ENCODE measurements around the gene RITA1. TPM values are rescaled to one million over a fixed set of nuclear protein-coding genes. Genes with fewer than 3 reads are reported as not detected.

RITA1 gene
- total RNA-seq, 1 donor from 2014 or later: 18.2 TPM

DNA sequence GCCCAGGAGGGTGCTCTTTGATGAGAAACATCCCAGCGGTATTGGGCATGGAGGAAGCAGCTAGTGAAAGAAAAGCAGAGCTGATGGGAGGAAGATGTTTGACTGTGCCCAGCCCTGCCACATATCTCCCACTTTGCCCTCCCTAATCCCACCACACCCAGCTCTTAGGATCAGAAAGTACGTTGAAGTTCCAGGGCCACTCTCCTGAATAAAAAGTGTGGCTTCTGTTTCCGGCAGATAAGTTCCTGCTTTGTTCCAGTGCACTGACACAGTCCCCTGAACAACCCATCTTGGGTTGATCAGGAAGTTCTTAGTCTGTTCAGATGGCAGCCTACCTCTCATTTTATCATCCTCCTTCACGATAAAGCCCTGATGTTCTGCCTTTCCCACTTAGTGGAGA, 52.2 kb downstream of the RITA1 start:
- no peak for ATAC-seq (ENCODE audit: low read depth)
- TF ChIP-seq, protein P1, sequence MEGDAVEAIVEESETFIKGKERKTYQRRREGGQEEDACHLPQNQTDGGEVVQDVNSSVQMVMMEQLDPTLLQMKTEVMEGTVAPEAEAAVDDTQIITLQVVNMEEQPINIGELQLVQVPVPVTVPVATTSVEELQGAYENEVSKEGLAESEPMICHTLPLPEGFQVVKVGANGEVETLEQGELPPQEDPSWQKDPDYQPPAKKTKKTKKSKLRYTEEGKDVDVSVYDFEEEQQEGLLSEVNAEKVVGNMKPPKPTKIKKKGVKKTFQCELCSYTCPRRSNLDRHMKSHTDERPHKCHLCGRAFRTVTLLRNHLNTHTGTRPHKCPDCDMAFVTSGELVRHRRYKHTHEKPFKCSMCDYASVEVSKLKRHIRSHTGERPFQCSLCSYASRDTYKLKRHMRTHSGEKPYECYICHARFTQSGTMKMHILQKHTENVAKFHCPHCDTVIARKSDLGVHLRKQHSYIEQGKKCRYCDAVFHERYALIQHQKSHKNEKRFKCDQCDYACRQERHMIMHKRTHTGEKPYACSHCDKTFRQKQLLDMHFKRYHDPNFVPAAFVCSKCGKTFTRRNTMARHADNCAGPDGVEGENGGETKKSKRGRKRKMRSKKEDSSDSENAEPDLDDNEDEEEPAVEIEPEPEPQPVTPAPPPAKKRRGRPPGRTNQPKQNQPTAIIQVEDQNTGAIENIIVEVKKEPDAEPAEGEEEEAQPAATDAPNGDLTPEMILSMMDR (IDR thresholded peaks at IDR 0.05): no peak
- Mint-ChIP-seq H3K36me3 (ENCODE audit: low read depth) (peaks cover 55% of the 10 kb centered on the region), H3K9me3 (no peaks in the 10 kb centered on the region), H3K27ac (peak overlapping the region; percentile 35), H3K4me3 (no peak overlapping the region), H3K27me3 (no peaks in the 10 kb centered on the region), H3K4me1 (peaks cover 77% of the 10 kb centered on the region)
- no peak for DNase-seq
- intact Hi-C loops (cut with micrococcal nuclease): no loop called here
- ChIA-PET CTCF (interaction anchor here (0.6 to 1.0 kb wide), 2 partner anchors 23 to 40 kb away, joined by 3 to 4 read pairs; no protein-coding TSS in a partner anchor), POLR2A (interaction anchor here (0.5 to 13.6 kb wide), 4 partner anchors 16 to 41 kb away, joined by 3 to 267 read pairs (median 4); partner anchors contain the start of gene TPCN1)

DNA sequence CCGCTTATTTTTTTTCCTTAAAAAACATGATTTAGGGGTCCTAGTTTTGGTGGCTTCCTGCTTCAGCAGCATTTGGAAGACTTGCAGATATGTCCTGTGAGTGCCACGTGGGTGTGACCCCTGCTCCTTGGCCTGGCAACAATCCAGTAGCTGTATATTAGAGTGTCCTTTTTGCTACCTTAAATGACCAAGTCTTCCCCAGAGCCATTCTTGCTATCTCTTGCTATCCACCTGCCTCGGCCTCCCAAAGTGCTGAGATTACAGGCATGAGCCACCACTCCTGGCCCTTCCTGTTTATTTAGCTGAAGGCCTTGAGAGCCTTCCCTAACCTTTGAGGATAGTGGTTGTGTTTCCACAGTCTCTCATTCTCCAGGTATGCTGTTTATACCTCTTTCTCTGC, 52.8 kb downstream of the RITA1 start:
- CTCF ChIA-PET: no interaction called here
- Mint-ChIP-seq H3K36me3 (ENCODE audit: low read depth) (peaks cover 53% of the 10 kb centered on the region), H3K4me1 (peaks cover 71% of the 10 kb centered on the region), H3K27me3 (no peaks in the 10 kb centered on the region), H3K27ac (no peak overlapping the region), H3K9me3 (no peaks in the 10 kb centered on the region), H3K4me3 (no peak overlapping the region)
- TF ChIP-seq, protein P1 (IDR thresholded peaks at IDR 0.05): no peak
- POLR2A ChIA-PET: interaction anchor here (0.8 to 13.6 kb wide), 2 partner anchors 16 to 30 kb away, joined by 4 to 267 read pairs; partner anchors contain the start of gene TPCN1
- intact Hi-C loops (cut with micrococcal nuclease): no loop called here
- ATAC-seq (ENCODE audit: low read depth): no peak
- DNase-seq: no peak

DNA sequence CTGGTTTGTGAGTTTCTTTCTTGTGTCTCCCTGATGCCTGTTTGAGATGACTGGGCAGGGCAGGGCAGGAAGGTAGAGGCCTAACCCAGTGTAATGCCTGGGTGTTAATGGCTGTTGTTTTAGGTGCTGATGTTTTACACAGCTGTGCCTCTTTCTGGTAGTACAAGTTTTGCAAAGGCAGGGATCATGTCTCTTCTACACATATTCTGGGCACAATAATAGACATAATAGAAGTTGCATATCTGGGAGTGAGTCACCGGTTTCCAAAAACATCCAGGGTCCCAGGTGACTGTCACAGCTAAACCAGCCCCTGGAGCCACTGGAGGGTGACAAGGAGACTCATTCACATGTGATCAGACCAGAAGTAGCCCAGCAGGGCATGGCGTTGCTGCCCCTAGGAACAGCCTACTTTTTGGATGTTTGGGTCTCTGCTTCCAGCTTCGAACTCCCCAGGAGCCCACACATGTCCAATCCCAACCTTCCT, 53.8 kb downstream of the RITA1 start:
- H3K4me3 Mint-ChIP-seq: no peak overlapping the region
- DNase-seq: no peak
- no peaks in the 10 kb centered on the region for H3K9me3 Mint-ChIP-seq
- intact Hi-C loops (cut with micrococcal nuclease): no loop called here
- H3K4me1 Mint-ChIP-seq: peaks cover 64% of the 10 kb centered on the region
- ATAC-seq (ENCODE audit: low read depth): peak; percentile 29
- CTCF ChIA-PET: no interaction called here
- no peaks in the 10 kb centered on the region for H3K27me3 Mint-ChIP-seq
- peaks cover 50% of the 10 kb centered on the region for H3K36me3 Mint-ChIP-seq (ENCODE audit: low read depth)
- peak overlapping the region; percentile 68 for H3K27ac Mint-ChIP-seq
- POLR2A ChIA-PET: interaction anchor here (1.7 to 13.6 kb wide), 3 partner anchors 9 to 31 kb away, joined by 5 to 267 read pairs (median 6); partner anchors contain the start of gene TPCN1
- TF ChIP-seq, protein P1 (IDR thresholded peaks at IDR 0.05): no peak

DNA sequence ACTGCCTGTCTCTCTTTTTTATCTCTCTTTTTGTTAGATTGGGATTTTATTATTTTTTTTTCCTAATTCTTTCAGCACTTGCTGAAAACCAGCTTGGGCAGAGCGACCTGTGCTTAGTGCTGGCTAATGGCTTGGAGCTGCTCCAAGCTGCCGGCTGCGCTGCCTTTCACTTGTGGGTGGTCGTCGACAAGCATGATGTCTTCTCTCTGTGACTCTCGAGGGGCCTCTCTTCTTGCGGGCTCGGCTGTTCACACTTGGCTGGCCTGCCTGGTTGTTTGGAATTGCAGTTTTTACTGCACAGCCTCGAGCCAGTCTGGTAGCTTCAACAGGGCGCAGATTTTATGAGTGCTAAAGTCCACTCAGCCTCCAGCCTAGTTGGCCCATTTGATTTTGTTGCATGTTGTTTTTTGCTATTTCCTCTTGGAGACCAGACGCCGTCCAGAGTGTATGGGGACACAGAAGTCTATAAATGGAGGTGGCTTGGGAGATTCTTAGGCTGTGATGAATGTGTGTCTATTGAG, 54.4 kb downstream of the RITA1 start:
- intact Hi-C loops (cut with micrococcal nuclease): no loop called here
- DNase-seq (no peak), ATAC-seq (ENCODE audit: low read depth) (no peak)
- H3K36me3 Mint-ChIP-seq (ENCODE audit: low read depth): peaks cover 54% of the 10 kb centered on the region
- no peaks in the 10 kb centered on the region for H3K27me3 Mint-ChIP-seq
- peaks cover 62% of the 10 kb centered on the region for H3K4me1 Mint-ChIP-seq
- peak overlapping the region; percentile 1 for H3K4me3 Mint-ChIP-seq
- H3K27ac Mint-ChIP-seq: peak overlapping the region; percentile 48
- TF ChIP-seq, protein P1 (IDR thresholded peaks at IDR 0.05): no peak
- ChIA-PET CTCF (no interaction called here), POLR2A (interaction anchor here (0.7 to 13.6 kb wide), 4 partner anchors 10 to 32 kb away, joined by 5 to 267 read pairs (median 6); partner anchors contain the start of gene TPCN1)
- no peaks in the 10 kb centered on the region for H3K9me3 Mint-ChIP-seq

DNA sequence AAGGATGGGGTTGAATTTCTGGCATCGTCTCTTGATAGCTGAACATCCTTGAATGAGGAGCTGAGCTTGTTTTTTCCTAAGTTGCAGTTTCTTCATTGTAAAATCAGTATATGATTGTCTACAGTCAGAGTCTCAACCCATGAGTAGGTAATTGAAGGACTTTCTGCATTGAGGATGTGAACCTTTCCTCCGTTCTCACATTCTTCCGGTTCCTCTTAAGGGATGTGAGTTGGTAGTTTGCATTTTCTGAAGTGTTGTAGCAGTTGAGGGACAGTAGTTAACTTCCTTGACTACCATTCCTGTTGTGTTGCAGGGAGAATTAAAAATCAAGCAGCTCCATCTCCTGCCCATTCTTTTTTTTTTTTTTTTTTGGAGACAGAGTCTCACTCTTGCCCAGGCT, 54.9 kb downstream of the RITA1 start:
- TF ChIP-seq, protein P1 (IDR thresholded peaks at IDR 0.05): no peak
- no peaks in the 10 kb centered on the region for H3K9me3 Mint-ChIP-seq
- H3K4me3 Mint-ChIP-seq: peak overlapping the region; percentile 1
- ATAC-seq (ENCODE audit: low read depth) (peak; percentile 71), DNase-seq (no peak)
- H3K4me1 Mint-ChIP-seq: peaks cover 60% of the 10 kb centered on the region
- ChIA-PET POLR2A (interaction anchor here (0.5 to 13.6 kb wide), 5 partner anchors 10 to 118 kb away, joined by 3 to 267 read pairs (median 6); partner anchors contain the start of gene TPCN1), CTCF (interaction anchor here (1.0 kb wide), 1 partner anchor 43 kb away, joined by 3 read pairs; no protein-coding TSS in a partner anchor)
- H3K27me3 Mint-ChIP-seq: no peaks in the 10 kb centered on the region
- peak overlapping the region; percentile 48 for H3K27ac Mint-ChIP-seq
- H3K36me3 Mint-ChIP-seq (ENCODE audit: low read depth): peaks cover 50% of the 10 kb centered on the region
- intact Hi-C loops (cut with micrococcal nuclease): no loop called here

Measured in activated B cell treated with CpG ODN at 0.5 μM for 24 hours (primary cell).